Measurements from ENCODE around the gene TNFAIP8L1.

The TNFAIP8L1 gene

GRCh38 chr19:4622695-4623421, 16.5 kb upstream of the TNFAIP8L1 start:
- in situ Hi-C loops (cut with MboI; ENCODE audit: low sequenced_read_pairs, unreplicated experiment): no loop called here
- DNase-seq (ENCODE audit: low spot score): no peak
- TF ChIP-seq CTCF (IDR thresholded peaks at IDR 0.05; ENCODE audit: borderline replicate concordance, control extremely low read depth, extremely low read depth, insufficient read depth, missing control alignments): no peak

- no peak for DNase-seq (ENCODE audit: low spot score)
- in situ Hi-C loops (cut with MboI; ENCODE audit: low sequenced_read_pairs, unreplicated experiment): no loop called here
- no peak for TF ChIP-seq CTCF (IDR thresholded peaks at IDR 0.05; ENCODE audit: borderline replicate concordance, control extremely low read depth, extremely low read depth, insufficient read depth, missing control alignments)
Measured at GRCh38 chr19:4624301-4624700, 15.0 kb upstream of the TNFAIP8L1 start.

GRCh38 chr19:4624733-4625362, 14.5 kb upstream of the TNFAIP8L1 start:
- in situ Hi-C loops (cut with MboI; ENCODE audit: low sequenced_read_pairs, unreplicated experiment): no loop called here
- TF ChIP-seq CTCF (IDR thresholded peaks at IDR 0.05; ENCODE audit: borderline replicate concordance, control extremely low read depth, extremely low read depth, insufficient read depth, missing control alignments): no peak
- DNase-seq (ENCODE audit: low spot score): peak; percentile 55

GRCh38 chr19:4633140-4633967, 6.0 kb upstream of the TNFAIP8L1 start:
- peak; percentile 90 for TF ChIP-seq CTCF (IDR thresholded peaks at IDR 0.05; ENCODE audit: borderline replicate concordance, control extremely low read depth, extremely low read depth, insufficient read depth, missing control alignments)
- in situ Hi-C loops (cut with MboI; ENCODE audit: low sequenced_read_pairs, unreplicated experiment): loop anchor here (10.0 kb wide), 1 partner anchor 59 kb away; no protein-coding TSS in a partner anchor
- peak; percentile 76 for DNase-seq (ENCODE audit: low spot score)

- DNase-seq (ENCODE audit: low spot score): no peak
- TF ChIP-seq CTCF (IDR thresholded peaks at IDR 0.05; ENCODE audit: borderline replicate concordance, control extremely low read depth, extremely low read depth, insufficient read depth, missing control alignments): no peak
- in situ Hi-C loops (cut with MboI; ENCODE audit: low sequenced_read_pairs, unreplicated experiment): loop anchor here (10.0 kb wide), 1 partner anchor 61 kb away; no protein-coding TSS in a partner anchor
Measured at GRCh38 chr19:4635754-4636116, 3.6 kb upstream of the TNFAIP8L1 start.

GRCh38 chr19:4636151-4636717, 3.1 kb upstream of the TNFAIP8L1 start:
- in situ Hi-C loops (cut with MboI; ENCODE audit: low sequenced_read_pairs, unreplicated experiment): loop anchor here (10.0 kb wide), 1 partner anchor 61 kb away; no protein-coding TSS in a partner anchor
- DNase-seq (ENCODE audit: low spot score): peak; percentile 88
- peak; percentile 91 for TF ChIP-seq CTCF (IDR thresholded peaks at IDR 0.05; ENCODE audit: borderline replicate concordance, control extremely low read depth, extremely low read depth, insufficient read depth, missing control alignments)

All from GM13976 (cell line).